Panc1 (cell line): ENCODE measurements around the gene EEF2K. TPM values are rescaled to one million over a fixed set of nuclear protein-coding genes. Genes with fewer than 3 reads are reported as not detected.

Source experiments
- ATAC-seq: fragments of 200-7000 bp; cut with Tn5 transposase; 2 replicates; pipeline ENCODE4 v1.9.1; 2020; ENCODE audit warnings: mild to moderate bottlenecking, moderate library complexity
- BruUV-seq: library from RNA; stranded (reverse); fragments of 400-500 nt; replicated peaks from 2 replicates; lab custom pipeline; 2021; lab: Mats Ljungman, UMichigan
- CTCF ChIA-PET: fragments of 300-600 bp; sonication (Branson Sonifier 250); formaldehyde crosslinking; loops from one replicate; lab custom pipeline; 2022; ENCODE audit warnings: antibody characterized with exemption; lab: Charles Lee
- POLR2A ChIA-PET: fragments of 300-600 bp; sonication (Branson Sonifier 250); formaldehyde crosslinking; loops from one replicate; lab custom pipeline; 2022; ENCODE audit warnings: antibody characterized with exemption; lab: Charles Lee
- DNase-seq: peaks from one replicate; pipeline ENCODE4 v3.0.0-alpha.2; 2010; ENCODE audit warnings: low read depth, low spot score
- H3K27ac ChIP-seq: 2 replicates; pipeline ENCODE4 v1.5.1; 2011; ENCODE audit warnings: mild to moderate bottlenecking, low read length, inconsistent platforms
- H3K27me3 ChIP-seq: fragments of 200-500 bp; sonication (Bioruptor generic); 2 replicates; pipeline ENCODE4 v1.6.0; 2014; ENCODE audit warnings: low read length, inconsistent platforms; ENCODE audit not compliant: control insufficient read depth, insufficient read depth
- H3K36me3 ChIP-seq: fragments of 200-500 bp; sonication (Bioruptor generic); 2 replicates; pipeline ENCODE4 v1.5.1; 2014; ENCODE audit warnings: inconsistent platforms, mild to moderate bottlenecking, low read length, moderate library complexity; ENCODE audit not compliant: control insufficient read depth, insufficient read depth
- H3K4me1 ChIP-seq: 2 replicates; pipeline ENCODE4 v1.5.1; 2011; ENCODE audit warnings: inconsistent platforms, mild to moderate bottlenecking, low read length, moderate library complexity; ENCODE audit not compliant: control insufficient read depth, insufficient read depth
- H3K4me3 ChIP-seq, 2 experiments: 2 replicates each; pipeline ENCODE4 v1.5.1; 2011 to 2012; ENCODE audit warnings: low read depth in 2 of 2, low read length in 2 of 2, mild to moderate bottlenecking in 2 of 2, inconsistent platforms in 1 of 2, moderate library complexity in 1 of 2
- H3K9me3 ChIP-seq: fragments of 200-500 bp; sonication (Bioruptor generic); 2 replicates; pipeline ENCODE4 v1.5.1; 2014; ENCODE audit warnings: low read depth, mild to moderate bottlenecking, inconsistent platforms, low read length, moderate library complexity; ENCODE audit not compliant: control insufficient read depth, insufficient read depth
- POLR2AphosphoS5 ChIP-seq: IDR thresholded peaks from 2 replicates; pipeline ENCODE4 v1.6.1; 2012; ENCODE audit warnings: mild to moderate bottlenecking, low read depth, low read length, moderate library complexity
- REST ChIP-seq, 2 experiments: IDR thresholded peaks; 2 replicates each; pipeline ENCODE4 v1.6.1; 2011 to 2012; ENCODE audit warnings: low read depth in 2 of 2, control low read depth in 1 of 2, low read length in 1 of 2, mild to moderate bottlenecking in 1 of 2, moderate library complexity in 1 of 2; ENCODE audit not compliant: insufficient read depth in 1 of 2
- SIN3A ChIP-seq: IDR thresholded peaks from 2 replicates; pipeline ENCODE4 v1.6.1; 2012; ENCODE audit warnings: low read depth, mild to moderate bottlenecking, low read length, moderate library complexity, borderline replicate concordance; ENCODE audit not compliant: insufficient read depth
- TCF7L2 ChIP-seq: IDR thresholded peaks from 2 replicates; pipeline ENCODE4 v1.6.1; 2011; ENCODE audit warnings: mild to moderate bottlenecking, low read depth, low read length, inconsistent platforms
- in situ Hi-C: cut with HindIII; loops from 2 replicates; pipeline ENCODE4 v1.10.0; 2016; ENCODE audit warnings: low sequenced_read_pairs, low pct_unique_long_range_greater_than_20kb
- intact Hi-C: fragments of 100-400 bp; cut with micrococcal nuclease; formaldehyde crosslinking; loops from one replicate; pipeline ENCODE4 v1.10.0; 2022; ENCODE audit not compliant: unreplicated experiment
- total RNA-seq: library from RNA; stranded (reverse); gene quantifications from one replicate; pipeline ENCODE4 v1.2.1, GENCODE V29; 2021; ENCODE audit not compliant: unreplicated experiment
- TF ChIP-seq, protein P1 (sequence below): fragments of 450-650 bp; IDR thresholded peaks from 2 replicates; pipeline ENCODE4 v1.5.1; 2017; ENCODE audit warnings: mild to moderate bottlenecking

Gene EEF2K
- total RNA-seq, 1 experiment from 2014 or later, result 15.0 TPM

GRCh38 chr16:22250522-22250921 is 44.4 kb downstream of the EEF2K start:
- TF ChIP-seq POLR2AphosphoS5 (no peak), REST (IDR thresholded peaks at IDR 0.05; ENCODE audit: insufficient read depth in 1 of 2, low read depth in 2 of 2, low read length in 1 of 2) (no peak), TCF7L2 (no peak), SIN3A (no peak)
- TF ChIP-seq, protein P1, sequence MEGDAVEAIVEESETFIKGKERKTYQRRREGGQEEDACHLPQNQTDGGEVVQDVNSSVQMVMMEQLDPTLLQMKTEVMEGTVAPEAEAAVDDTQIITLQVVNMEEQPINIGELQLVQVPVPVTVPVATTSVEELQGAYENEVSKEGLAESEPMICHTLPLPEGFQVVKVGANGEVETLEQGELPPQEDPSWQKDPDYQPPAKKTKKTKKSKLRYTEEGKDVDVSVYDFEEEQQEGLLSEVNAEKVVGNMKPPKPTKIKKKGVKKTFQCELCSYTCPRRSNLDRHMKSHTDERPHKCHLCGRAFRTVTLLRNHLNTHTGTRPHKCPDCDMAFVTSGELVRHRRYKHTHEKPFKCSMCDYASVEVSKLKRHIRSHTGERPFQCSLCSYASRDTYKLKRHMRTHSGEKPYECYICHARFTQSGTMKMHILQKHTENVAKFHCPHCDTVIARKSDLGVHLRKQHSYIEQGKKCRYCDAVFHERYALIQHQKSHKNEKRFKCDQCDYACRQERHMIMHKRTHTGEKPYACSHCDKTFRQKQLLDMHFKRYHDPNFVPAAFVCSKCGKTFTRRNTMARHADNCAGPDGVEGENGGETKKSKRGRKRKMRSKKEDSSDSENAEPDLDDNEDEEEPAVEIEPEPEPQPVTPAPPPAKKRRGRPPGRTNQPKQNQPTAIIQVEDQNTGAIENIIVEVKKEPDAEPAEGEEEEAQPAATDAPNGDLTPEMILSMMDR, result no peak
- ATAC-seq, result no peak
- POLR2A ChIA-PET, result no interaction called here
- in situ Hi-C loops, result no loop called here
- CTCF ChIA-PET, result no interaction called here
- Histone ChIP-seq H3K36me3 (no peaks in the 10 kb centered on the region), H3K4me1 (no peaks in the 10 kb centered on the region), H3K4me3 (no peak overlapping the region), H3K9me3 (no peaks in the 10 kb centered on the region), H3K27ac (no peak overlapping the region), H3K27me3 (no peaks in the 10 kb centered on the region)
- DNase-seq, result no peak
- no TSS peak for BruUV-seq
- intact Hi-C loops, result no loop called here

DNA sequence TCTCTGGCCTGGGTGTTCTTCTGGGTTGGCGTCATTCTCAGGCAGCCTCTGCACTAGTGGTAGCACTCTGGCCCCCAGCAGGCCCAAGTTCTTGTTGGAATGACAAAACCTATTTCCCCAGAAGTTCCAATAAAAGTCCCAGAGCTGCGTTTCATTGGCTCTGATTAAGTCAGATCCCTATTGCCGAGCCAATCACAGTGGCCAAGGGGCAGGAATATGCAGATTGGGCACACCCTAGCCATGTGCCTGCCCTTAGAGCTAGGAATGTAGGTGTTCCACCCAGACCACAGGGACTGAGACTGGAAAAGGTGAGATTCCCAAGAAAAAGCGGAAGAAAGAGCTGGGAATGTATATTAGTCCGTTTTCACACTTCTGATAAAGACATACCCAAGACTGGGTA is 46.2 kb downstream of the EEF2K start:
- CTCF ChIA-PET, result no interaction called here
- no peaks in the 10 kb centered on the region for H3K4me1 ChIP-seq
- H3K27me3 ChIP-seq, result no peaks in the 10 kb centered on the region
- intact Hi-C loops, result no loop called here
- no peak overlapping the region for H3K27ac ChIP-seq
- no peaks in the 10 kb centered on the region for H3K36me3 ChIP-seq
- no peak overlapping the region for H3K4me3 ChIP-seq
- ATAC-seq (no peak), DNase-seq (no peak)
- H3K9me3 ChIP-seq, result no peaks in the 10 kb centered on the region
- no peak for TF ChIP-seq SIN3A
- no peak for TF ChIP-seq REST (IDR thresholded peaks at IDR 0.05; ENCODE audit: insufficient read depth in 1 of 2, low read depth in 2 of 2, low read length in 1 of 2)
- TF ChIP-seq, protein P1, result no peak
- no peak for TF ChIP-seq TCF7L2
- no peak for TF ChIP-seq POLR2AphosphoS5
- BruUV-seq, result no TSS peak
- in situ Hi-C loops, result no loop called here
- POLR2A ChIA-PET, result interaction anchor here (0.5 kb wide), 1 partner anchor 1172 kb away, joined by 3 read pairs; no protein-coding TSS in a partner anchor
